GM18867 (cell line): ENCODE data around the gene NT5DC2.

Experiments
- ATAC-seq: cut with Tn5 transposase; IDR thresholded peaks from one replicate; pipeline ENCODE4 v1.9.1; 2021; ENCODE audit warnings: mild to moderate bottlenecking, moderate library complexity; ENCODE audit not compliant: unreplicated experiment

The NT5DC2 gene

GRCh38 chr3:52512727-52513126 is 20.9 kb downstream of the NT5DC2 start:
- no peak for ATAC-seq

- ATAC-seq = no peak
Observed at GRCh38 chr3:52512105-52512504, 21.6 kb downstream of the NT5DC2 start.

DNA sequence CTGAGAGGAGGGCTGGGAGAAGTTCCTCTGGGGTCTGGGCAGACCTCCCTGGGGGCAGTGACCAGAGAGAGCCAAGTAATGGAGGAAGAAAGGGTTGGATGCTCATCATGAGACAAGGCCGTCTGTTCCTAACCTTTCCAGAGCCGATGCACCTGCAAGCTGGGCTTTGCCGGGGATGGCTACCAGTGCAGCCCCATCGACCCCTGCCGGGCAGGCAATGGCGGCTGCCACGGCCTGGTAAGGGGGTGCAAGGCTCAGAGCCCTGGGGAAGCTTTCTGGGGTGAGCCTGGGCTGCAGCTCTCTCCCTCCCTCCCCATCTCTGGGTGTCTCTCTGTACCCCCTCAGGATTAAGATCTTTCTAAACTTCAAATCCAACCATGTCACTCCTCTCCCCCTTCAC is 22.1 kb downstream of the NT5DC2 start:
- no peak for ATAC-seq

DNA sequence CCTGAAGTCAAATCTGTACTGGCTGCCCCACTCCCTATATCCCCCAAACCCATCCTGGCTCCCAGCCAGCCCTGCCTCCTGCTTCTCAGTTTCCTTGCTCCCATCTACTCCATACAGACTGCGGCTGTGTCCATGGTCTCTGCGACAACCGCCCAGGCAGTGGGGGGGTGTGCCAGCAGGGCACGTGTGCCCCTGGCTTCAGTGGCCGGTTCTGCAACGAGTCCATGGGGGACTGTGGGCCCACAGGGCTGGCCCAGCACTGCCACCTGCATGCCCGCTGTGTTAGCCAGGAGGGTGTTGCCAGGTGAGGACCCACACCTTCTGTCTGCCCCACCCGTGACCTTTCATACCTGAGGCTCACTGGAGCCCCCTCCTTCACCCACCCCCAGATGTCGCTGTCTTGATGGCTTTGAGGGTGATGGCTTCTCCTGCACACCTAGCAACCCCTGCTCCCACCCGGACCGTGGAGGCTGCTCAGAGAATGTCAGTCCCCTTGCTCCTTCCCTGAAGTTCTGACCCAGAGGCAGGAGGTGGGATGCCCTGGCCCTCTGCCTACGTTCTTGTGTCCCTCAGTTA is 23.8 kb downstream of the NT5DC2 start:
- no peak for ATAC-seq

DNA sequence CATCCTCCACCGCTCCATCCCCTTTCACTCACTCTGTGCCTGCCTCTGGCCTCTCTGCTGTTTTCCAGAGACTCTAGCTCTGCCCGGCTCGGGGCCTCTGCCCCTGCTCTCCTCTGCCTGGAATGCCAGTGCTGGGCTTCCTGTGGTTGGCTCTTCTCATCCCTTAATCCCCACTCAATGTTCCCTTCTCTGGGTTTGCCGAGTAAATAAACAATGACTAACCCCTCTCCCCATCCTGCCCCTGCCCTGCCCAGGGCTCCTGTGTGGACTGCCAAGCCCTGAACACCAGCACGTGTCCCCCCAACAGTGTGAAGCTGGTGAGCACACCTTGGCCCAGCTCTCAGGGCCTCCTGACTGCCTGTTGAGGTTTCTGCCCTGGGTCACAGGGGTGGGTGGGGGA is 26.3 kb downstream of the NT5DC2 start:
- no peak for ATAC-seq

- no peak for ATAC-seq
Observed at GRCh38 chr3:52506266-52506966, 27.2 kb downstream of the NT5DC2 start.

DNA sequence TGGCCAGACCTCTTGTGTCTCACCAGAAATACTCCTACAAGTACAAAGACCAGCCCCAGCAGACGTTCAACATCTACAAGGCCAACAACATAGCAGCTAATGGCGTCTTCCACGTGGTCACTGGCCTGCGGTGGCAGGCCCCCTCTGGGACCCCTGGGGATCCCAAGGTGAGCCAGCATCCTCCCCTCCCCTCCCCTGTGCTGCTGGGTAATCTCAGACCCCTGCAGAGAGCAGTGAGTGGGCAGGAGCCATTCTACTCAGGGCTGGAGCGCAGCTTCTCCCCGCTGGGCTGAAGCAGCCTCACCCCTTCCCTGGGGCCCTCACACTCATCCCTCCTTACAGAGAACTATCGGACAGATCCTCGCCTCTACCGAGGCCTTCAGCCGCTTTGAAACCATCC is 28.7 kb downstream of the NT5DC2 start:
- no peak for ATAC-seq

DNA sequence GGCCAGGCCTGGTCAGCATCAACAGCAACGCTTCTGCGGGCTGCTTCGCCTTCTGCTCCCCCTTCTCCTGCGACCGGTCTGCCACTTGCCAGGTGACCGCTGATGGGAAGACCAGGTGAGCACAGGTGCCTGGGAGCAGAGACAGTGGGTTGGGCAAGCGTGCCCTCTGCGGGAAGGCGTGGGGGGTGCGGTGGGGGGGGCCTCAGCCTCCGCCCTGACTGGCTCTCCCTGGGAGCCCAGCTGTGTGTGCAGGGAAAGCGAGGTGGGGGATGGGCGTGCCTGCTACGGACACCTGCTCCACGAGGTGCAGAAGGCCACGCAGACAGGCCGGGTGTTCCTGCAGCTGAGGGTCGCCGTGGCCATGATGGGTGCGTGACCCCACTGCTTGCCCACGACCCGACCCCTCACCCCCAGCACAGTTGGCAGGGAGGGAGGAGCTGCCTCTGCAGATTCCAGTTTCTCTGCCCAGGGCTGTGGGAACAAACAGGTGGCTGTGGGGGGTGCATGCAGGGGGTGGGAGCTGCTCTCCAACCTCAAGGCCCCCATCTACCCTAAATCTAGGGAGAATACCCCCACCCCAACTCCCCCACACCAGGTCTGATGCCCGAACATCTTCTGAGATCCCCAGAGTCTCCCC is 29.8 kb downstream of the NT5DC2 start:
- no peak for ATAC-seq

GRCh38 chr3:52502808-52503350 is 30.8 kb downstream of the NT5DC2 start:
- no peak for ATAC-seq

DNA sequence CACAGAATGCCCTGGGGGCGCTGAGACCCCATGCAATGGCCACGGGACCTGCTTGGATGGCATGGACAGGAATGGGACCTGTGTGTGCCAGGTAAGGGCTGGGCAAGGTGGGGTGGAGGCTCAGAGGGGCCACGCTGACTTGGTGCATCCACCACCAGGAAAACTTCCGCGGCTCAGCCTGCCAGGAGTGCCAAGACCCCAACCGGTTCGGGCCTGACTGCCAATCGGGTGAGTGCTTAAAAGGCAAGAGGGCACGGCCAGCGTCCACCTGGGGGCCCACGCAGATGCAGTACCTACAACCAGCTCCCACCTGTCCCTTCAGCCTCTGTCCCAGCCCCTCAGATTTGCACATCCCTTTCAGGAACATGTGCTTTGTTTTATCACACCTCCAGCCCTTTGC is 31.7 kb downstream of the NT5DC2 start:
- no peak for ATAC-seq

DNA sequence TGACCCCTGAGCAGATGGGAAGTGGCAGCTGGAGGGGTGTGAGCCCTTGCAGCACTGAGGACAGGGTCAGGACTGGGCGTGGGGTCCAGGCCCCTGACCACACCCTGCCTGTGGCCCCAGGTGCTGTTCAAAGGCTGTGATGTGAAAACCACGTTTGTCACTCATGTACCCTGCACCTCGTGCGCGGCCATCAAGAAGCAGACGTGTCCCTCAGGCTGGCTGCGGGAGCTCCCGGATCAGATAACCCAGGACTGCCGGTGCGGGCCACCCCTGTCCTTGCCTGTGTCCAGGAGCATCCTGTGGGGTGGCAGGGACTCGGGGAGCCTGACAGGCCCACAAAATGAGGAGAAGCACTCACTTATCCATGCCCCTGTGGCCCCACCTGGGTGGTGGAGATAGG is 32.6 kb downstream of the NT5DC2 start:
- no peak for ATAC-seq

GRCh38 chr3:52498137-52499054 is 35.3 kb downstream of the NT5DC2 start:
- ATAC-seq = no peak

- no peak for ATAC-seq
Observed at GRCh38 chr3:52495777-52496602, 37.7 kb downstream of the NT5DC2 start.

DNA sequence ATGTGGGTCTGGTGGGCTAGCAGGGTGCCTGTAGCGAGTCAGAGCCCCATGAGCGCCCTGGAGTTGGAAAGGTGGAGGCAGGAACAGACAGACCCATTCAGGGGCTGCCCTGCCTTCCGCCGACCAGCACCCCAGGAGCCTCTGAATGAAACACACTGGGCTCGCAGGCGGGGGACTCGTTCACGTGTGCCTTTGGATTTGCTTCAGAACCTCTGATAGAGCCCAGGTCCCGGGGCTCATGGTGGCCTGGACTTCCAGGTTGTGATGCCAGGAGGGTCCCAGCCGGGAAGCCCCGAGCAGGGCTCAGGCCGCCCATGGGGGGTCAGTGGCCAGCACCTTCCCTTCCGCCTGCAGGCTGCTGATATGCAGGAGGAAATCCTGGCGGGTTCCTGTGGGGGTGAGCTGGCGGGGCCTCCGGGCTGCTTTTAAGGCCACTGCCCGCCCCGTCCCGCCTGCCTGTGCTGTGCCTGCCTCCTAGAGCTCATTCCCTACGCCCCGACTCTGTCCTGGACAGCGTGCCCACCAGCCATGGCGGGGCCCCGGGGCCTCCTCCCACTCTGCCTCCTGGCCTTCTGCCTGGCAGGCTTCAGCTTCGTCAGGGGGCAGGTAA is 38.7 kb downstream of the NT5DC2 start, which contains the start of gene STAB1:
TSS of gene STAB1 (plus strand) at position 453 of the 610 bp plus-strand sequence. CDS start at position 529, 76 bp downstream.
- no peak for ATAC-seq

DNA sequence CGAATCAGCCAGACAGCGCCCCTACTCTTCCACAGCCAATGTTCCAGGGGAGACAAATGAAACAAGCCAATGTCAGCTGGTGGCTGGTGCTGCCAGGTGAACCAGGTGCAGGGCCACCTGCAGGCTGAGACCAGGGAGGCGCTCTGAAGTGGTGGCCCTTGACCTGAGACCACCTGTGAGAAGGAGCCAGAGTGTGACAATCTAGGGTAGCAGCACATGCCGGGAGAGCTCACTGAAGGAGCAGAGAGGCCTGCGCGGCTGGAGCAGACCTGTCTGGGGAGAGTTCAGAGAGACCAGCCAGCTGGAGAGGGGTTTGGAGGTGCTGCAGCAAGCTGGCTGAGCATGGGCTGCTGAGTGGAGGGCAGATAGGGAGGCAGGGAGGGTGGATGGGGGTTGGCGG is 39.2 kb downstream of the NT5DC2 start:
- no peak for ATAC-seq

- ATAC-seq = no peak
Observed at GRCh38 chr3:52493232-52494017, 40.2 kb downstream of the NT5DC2 start.

DNA sequence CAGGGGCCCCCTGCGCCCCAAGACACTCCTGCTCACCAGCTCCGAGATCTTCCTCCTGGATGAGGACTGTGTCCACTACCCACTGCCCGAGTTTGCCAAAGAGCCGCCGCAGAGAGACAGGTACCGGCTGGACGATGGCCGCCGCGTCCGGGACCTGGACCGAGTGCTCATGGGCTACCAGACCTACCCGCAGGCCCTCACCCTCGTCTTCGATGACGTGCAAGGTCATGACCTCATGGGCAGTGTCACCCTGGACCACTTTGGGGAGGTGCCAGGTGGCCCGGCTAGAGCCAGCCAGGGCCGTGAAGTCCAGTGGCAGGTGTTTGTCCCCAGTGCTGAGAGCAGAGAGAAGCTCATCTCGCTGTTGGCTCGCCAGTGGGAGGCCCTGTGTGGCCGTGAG is 41.6 kb downstream of the NT5DC2 start:
- ATAC-seq = no peak

GRCh38 chr3:52490939-52491526 is 42.6 kb downstream of the NT5DC2 start:
- ATAC-seq = no peak
